GM19328 (cell line): Measurements from ENCODE around the gene WDR26.
"Not testable (repeated sequence)": the region's sequence is repeated elsewhere in the genome, so short reads cannot be mapped to it uniquely, and the experiment has no call there.

Experiments
- ATAC-seq: cut with Tn5 transposase; IDR thresholded peaks from one replicate; pipeline ENCODE4 v1.9.1; 2021; ENCODE audit warnings: mild to moderate bottlenecking, moderate library complexity; ENCODE audit not compliant: unreplicated experiment

The WDR26 gene

GRCh38 chr1:224352436-224353085 lies 82.0 kb downstream of the WDR26 start:
- ATAC-seq, result not testable (repeated sequence)

- not testable (repeated sequence) for ATAC-seq
Measured at GRCh38 chr1:224349716-224350115, 84.9 kb downstream of the WDR26 start.

- ATAC-seq, result no peak
Measured at GRCh38 chr1:224348137-224348536, 86.5 kb downstream of the WDR26 start.

- no peak for ATAC-seq
Measured at GRCh38 chr1:224343679-224344078, 90.9 kb downstream of the WDR26 start.

GRCh38 chr1:224340453-224341384 lies 93.9 kb downstream of the WDR26 start:
- ATAC-seq, result not testable (repeated sequence)

- no peak for ATAC-seq
Measured at GRCh38 chr1:224339442-224340033, 95.1 kb downstream of the WDR26 start.

- no peak for ATAC-seq
Measured at GRCh38 chr1:224338150-224338838, 96.3 kb downstream of the WDR26 start.
